Activated gamma-delta T cell treated with anti-CD3 and anti-CD28 coated beads, Interleukin-2, amount 50 U/mL, for 16 hours (primary cell): ENCODE data around the gene TMEM115.
"Not testable (repeated sequence)": the region's sequence is repeated elsewhere in the genome, so short reads cannot be mapped to it uniquely, and the experiment has no call there.

Source experiments
- DNase-seq: peaks from one replicate; pipeline ENCODE4 v3.0.0-alpha.2; 2020; ENCODE audit warnings: low read depth

Gene TMEM115

DNA sequence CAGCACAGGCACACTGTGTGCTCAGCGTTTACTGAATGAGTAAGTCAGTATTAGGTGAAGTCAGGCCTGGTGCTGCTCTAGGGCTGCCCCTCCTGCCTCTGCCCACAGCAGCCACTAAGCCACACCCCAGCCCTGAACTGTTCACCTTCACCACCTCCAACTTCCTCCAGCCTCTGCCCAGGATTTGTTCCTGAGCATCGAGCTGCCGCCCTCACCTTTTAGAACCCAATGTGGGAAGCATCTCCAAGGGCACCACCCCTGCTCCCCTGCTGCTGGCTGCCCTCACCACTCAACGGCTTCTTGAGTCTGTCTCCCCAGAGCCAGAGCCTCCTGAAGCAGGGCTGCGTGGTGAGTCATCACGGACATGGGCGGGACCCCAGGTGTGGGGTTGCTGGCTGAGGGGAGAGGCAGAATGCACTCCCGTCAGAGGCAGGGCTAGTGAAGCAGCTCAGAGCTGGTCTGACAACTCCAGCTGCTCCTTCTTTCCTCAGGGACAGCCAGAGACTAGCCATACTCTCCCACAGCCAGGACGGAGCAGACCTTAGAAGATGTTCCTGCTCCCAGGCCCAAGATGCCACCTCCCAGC is 42.6 kb downstream of the TMEM115 start:
- peak; percentile 67 for DNase-seq

DNA sequence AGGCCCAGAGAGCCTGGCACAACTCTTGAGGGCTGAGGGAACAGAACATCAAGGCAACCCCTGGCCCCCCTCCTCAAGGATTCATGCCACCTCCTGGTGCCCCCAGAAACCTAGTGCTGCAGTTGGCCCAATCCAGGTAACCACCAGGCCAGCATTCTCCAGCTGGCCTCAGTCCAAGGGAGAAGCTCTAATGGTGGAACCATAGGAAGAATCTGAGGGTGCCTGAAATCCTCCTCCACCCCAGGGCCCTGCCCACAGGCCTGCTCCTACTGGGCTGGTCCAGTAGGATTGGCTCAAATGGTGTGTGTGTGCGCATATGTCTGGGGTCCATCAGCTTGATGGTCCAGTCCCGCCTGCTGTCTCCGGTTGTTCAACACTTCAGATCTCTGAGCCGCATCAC is 44.5 kb downstream of the TMEM115 start:
- DNase-seq, result no peak

DNA sequence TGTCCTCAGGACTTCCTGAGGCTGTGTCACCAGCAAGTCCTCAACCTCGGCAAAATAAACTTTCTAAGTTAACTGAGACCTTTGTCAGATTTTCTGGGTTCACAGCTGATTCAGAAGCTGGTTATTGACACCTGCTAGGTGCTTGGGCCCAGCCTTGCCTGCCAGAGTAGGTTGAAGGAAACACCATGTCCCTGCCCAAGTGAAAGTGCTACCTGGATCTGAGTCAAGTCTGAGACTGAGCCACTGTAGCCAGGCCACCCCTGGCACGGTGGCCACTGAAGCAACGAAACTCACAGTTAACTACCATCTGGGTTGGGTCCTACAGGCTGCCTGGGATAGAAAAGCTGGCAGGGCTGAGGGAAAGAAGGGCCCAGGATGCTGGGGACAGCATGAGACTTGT is 45.0 kb downstream of the TMEM115 start:
- DNase-seq, result no peak

DNA sequence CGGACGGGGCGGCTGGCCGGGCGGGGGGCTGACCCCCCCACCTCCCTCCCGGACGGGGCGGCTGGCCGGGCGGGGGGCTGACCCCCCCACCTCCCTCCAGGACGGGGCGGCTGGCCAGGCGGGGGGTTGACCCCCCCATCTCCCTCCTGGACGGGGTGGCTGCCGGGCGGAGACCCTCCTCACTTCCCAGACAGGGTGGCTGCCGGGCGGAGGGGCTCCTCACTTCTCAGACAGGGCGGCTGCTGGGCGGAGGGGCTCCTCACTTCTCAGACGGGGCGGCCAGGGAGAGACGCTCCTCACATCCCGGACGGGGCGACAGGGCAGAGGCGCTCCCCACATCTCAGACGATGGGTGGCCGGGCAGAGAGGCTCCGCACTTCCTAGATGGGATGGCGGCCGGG is 47.3 kb downstream of the TMEM115 start:
- DNase-seq, result not testable (repeated sequence)
